LNCAP (cell line): ENCODE data around the gene CREB5.

Source experiments
- TF ChIP-seq, protein P1 (sequence below): fragments of 450-650 bp; IDR thresholded peaks from 2 replicates; pipeline ENCODE4 v1.5.1; 2017; ENCODE audit warnings: mild to moderate bottlenecking

The CREB5 gene, protein sequence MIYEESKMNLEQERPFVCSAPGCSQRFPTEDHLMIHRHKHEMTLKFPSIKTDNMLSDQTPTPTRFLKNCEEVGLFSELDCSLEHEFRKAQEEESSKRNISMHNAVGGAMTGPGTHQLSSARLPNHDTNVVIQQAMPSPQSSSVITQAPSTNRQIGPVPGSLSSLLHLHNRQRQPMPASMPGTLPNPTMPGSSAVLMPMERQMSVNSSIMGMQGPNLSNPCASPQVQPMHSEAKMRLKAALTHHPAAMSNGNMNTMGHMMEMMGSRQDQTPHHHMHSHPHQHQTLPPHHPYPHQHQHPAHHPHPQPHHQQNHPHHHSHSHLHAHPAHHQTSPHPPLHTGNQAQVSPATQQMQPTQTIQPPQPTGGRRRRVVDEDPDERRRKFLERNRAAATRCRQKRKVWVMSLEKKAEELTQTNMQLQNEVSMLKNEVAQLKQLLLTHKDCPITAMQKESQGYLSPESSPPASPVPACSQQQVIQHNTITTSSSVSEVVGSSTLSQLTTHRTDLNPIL

DNA sequence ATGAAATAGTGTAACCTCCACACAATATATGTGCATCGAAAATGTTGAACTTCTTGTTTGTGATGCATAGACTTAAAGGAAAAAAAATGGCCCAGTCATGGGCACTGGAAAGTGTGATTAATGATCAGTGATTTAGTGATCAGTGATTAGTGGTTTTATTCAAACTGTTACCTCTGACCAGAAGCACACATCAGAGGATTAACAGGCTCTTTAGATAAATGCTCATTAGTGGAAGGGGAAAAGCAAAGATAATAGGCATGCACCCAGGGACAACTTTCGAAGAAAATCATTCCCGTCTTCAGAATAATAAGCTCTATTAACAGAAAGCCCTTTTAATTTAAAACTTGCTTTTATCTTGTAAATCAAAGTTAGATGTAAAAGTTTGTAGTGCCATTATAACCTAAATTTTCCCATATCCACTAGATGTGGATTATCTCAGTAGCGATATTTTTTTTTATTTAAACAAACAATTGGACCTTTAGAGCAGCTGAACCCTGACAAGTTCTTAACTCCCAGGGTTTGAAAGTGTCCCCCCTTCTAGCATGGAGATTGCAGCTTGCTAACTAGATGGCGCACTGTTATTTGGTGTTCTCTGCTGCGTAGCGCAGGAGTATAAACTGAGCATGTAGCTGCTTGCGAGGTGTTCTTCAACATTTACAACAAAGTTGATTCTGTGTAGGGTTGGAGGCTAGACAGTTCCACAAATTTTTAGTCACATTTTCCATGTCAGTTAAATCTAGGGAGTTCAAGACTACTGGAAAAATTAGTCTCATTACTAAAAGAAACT, at the start of gene CREB5:
TSS of gene CREB5 (plus strand) at position 643 of the 787 bp plus-strand sequence. CDS start 397 bp downstream, outside the sequence.
- TF ChIP-seq, protein P1, sequence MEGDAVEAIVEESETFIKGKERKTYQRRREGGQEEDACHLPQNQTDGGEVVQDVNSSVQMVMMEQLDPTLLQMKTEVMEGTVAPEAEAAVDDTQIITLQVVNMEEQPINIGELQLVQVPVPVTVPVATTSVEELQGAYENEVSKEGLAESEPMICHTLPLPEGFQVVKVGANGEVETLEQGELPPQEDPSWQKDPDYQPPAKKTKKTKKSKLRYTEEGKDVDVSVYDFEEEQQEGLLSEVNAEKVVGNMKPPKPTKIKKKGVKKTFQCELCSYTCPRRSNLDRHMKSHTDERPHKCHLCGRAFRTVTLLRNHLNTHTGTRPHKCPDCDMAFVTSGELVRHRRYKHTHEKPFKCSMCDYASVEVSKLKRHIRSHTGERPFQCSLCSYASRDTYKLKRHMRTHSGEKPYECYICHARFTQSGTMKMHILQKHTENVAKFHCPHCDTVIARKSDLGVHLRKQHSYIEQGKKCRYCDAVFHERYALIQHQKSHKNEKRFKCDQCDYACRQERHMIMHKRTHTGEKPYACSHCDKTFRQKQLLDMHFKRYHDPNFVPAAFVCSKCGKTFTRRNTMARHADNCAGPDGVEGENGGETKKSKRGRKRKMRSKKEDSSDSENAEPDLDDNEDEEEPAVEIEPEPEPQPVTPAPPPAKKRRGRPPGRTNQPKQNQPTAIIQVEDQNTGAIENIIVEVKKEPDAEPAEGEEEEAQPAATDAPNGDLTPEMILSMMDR = peak; percentile 54

DNA sequence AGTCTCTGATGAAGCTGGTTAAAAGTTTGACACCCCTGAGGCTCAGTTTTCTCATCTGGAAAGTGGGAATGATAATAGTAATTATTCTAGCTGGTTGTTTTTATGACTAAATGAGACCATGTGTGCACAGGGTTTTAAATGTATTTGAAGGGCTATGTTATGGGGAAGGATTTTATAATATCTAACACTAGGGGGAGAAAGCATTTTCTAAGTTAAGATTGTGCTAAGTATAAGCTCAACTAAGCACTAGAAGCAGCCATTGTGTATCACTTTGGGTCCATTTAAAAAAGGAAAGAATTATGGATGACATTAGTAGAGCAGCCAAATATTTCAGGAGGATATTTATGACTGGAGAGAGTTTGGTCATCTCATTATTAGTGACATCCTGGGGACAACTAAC, 49.5 kb upstream of the CREB5 start:
- TF ChIP-seq, protein P1 = no peak; the same call in 1 of the 2 replicates

GRCh38 chr7:28364082-28364481, 48.2 kb upstream of the CREB5 start:
- TF ChIP-seq, protein P1 = no peak; the same call in 1 of the 2 replicates

DNA sequence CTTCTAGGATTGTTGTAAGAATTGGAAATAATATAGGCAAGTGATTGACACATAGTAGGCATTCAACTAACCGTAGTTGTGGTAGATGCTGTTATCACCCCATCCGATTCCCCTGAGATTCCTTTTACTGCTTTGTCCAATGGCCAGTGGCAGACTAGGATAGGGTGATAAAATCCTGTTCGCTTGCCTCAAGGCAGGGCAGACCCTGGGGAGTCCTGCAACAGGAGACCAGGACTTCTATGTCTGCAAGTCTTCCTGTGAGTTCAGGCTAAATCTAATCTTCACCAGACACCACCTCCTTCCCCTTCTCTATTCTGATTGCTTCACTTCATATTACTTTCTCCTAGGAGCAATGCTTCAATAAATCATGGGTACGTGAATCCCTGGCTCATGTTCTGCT, 42.8 kb upstream of the CREB5 start:
- TF ChIP-seq, protein P1 = no peak

GRCh38 chr7:28371846-28372245, 40.5 kb upstream of the CREB5 start:
- TF ChIP-seq, protein P1 = no peak

DNA sequence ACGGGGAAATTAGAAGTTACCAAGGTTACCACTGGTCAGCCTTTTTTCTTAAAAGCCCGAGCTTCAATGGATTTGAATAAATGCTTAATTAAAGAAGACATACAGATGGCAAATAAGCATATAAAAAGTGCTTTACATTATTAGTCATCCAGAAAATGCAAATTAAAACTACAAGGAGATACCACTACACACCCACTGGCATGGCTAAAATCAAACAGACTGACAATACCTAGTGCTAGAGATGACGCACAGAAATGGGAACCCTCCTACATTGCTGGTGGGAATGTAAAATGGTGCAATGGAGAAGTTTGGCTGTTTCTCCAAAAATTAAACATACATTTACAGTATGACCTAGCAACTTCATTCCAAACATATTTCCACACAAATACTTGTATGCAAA, 38.3 kb upstream of the CREB5 start:
- TF ChIP-seq, protein P1 = no peak

DNA sequence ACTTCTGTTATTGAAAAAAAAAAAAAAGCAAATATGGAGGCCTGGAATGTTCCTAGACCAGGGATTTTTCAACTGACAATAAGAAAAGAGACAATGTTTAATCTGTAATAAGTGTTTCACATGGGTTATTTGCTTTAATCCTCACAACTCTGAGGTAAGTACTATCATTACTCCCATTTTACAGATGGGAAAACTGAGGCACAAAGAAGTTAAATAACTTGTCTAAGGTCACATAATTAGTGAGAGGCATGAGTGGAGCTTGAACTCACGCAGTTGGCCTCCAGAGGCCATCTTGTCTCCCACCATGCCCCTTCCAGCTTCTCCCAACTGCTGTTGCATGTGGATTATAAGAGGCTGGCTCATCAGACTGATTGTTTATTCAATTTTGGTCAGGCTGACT, 36.6 kb upstream of the CREB5 start:
- TF ChIP-seq, protein P1 = no peak
